ENCODE data around the gene RFX8.

- TF ChIP-seq EZH2 (IDR thresholded peaks at IDR 0.05; ENCODE audit: borderline replicate concordance, control insufficient read depth, low read depth, low read length) (no peak), ELK1 (IDR thresholded peaks at IDR 0.05; ENCODE audit: low read depth, low read length) (no peak), NR2C2 (IDR thresholded peaks at IDR 0.05; ENCODE audit: borderline replicate concordance, control insufficient read depth, insufficient read length, low read depth) (no peak), POLR2AphosphoS5 (IDR thresholded peaks at IDR 0.05; ENCODE audit: low read length) (no peak), RCOR1 (conservative IDR thresholded peaks at IDR 0.05; ENCODE audit: low read depth, low read length) (no peak)
These were observed 48.1 kb downstream of the RFX8 start for GRCh38 chr2:101426822-101427221.

Measured in GM12878 (cell line).